ENCODE measurements around the gene IPO11. TPM values are rescaled to one million over a fixed set of nuclear protein-coding genes. Genes with fewer than 3 reads are reported as not detected.
A peak's percentile ranks its signal among the peaks of the same experiment; 100 is the strongest.

IPO11 gene
- total RNA-seq (2014; rRNA removed; shearing (Covaris generic)) = 30.3 and 30.7 TPM in 2 replicates

DNA sequence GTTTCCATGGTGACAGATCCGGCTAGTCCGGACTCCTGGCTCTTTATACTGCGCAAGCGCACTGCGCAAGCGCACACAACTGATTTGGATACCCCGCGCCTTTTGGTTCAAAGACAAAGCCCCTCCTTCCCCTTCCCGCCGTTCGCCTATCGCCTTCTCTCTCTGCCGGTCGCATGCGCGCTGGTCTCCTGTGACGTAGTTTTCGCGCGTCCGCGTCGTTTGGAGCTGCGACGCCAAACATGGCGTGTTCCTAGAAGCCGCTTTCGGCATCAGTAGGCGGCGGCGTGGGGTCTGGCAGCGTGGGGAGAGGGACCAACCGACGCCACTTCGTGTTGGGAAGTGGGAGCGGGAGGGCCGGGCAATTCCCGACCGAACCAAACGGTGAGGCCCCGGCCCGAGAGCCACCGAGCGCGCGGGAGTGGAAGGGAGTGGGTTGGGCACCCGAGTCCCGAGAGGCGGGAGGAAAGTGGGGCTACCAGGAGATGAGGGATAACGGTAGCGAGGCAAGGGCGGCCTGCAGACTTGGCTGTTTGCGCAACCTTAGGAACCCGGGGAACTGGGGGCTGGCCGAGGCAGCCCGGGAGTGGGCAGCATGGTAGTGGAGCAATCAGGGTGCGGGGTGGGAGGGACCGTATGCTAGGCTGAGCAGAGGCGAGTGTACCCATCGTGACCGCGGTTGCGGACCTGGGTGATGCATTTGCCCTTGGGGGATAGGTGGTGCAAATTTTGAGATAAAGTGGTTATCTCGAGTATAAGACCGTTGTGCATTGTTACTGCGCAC lies at the start of gene IPO11:
TSS of gene IPO11 (plus strand) at position 215 of the 781 bp plus-strand sequence. CDS start 24,517 bp downstream, outside the sequence.
- peak; percentile 99 for DNase-seq (ENCODE audit: low read depth)

DNA sequence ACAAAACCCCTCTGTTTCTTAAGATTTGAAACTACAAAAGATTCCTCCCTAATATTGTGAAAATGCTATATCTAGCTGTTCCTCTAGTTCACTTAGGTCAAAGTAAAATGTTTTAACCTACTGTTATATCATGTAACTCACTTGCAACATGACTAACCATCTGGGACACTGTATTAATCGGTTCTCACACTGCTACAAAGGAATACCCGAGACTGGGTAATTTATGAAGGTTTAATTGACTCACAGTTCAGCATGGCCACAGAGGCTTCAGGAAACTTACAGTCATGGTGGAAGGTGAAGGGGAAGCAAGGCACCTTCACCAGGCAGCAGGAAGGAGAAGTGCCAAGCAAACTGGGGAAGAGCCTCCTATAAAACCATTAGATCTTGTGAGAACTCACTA lies 43.5 kb upstream of the IPO11 start:
- DNase-seq (ENCODE audit: low read depth) = no peak

DNA sequence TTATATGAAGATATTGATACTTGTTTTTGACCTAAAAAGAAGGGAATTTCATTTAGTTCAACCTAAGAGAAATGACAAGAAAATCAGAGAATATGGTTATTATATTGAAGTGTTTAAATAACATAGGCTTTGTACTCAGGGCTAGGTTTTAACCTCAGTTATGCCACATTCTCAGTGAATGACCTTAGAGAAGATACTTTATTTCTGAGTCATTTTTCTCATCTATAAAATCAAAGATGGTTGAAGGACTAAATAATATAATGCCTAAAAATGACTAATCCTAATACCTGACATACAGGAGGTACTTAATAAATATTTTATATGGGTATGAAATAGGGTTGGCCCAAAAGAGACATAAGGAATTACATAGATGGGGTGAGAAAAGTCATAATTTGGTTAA lies 41.2 kb upstream of the IPO11 start:
- no peak for DNase-seq (ENCODE audit: low read depth)

DNA sequence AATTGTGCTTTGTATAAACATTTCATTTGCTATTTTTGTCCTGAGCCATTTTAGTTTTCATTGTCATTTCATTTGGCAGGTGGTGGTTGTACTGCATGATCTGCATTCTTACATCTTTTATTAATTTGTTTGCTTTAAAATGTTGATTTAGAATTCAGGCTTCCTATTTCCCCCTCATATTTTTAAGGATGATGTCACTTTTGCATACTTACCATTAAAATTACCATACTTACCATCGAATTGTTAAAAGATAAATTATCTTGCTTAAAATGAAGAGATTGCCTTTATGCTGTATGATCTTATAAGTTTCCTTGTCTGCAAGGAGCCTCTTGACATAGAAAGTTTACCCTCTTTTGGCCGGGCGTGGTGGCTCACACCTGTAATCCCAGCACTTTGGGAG lies 40.0 kb upstream of the IPO11 start:
- DNase-seq (ENCODE audit: low read depth) = no peak

DNA sequence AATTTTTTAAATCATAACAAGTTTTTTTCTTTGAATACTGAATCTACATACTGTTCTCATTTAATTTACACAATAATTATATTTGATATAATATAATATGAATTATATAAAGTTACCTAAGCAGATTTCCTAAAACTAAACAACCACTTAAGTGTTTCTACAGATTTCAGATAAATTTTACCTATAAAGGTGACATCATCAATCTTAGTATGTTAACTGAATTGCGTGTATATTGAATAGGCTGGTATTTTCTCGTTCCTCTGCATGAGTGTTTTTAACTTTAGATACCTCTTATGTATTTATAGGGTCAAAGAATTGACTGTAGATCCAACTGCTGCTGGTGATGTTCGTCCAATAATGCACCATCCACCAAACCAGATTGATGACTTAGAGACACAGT lies 39.2 kb upstream of the IPO11 start:
- no peak for DNase-seq (ENCODE audit: low read depth)

DNA sequence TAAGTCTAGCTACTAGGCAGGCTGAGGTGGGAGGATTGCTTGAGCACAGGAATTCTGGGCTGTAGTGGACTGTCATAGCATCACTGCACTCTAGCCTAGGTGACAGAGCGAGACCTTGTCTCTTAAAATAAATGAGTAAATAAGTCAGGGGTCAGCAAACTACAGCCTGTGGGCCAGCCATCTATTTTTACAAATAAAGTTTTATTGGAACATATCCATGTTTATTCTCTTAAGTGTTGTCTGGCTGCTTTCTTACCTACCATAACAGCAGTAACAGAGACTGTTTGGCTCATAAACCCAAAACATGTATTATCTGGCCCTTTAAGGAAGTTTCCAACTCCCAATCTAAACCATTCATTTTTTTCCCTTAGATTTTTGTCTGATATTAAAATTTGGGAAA lies 38.5 kb upstream of the IPO11 start:
- no peak for DNase-seq (ENCODE audit: low read depth)

DNA sequence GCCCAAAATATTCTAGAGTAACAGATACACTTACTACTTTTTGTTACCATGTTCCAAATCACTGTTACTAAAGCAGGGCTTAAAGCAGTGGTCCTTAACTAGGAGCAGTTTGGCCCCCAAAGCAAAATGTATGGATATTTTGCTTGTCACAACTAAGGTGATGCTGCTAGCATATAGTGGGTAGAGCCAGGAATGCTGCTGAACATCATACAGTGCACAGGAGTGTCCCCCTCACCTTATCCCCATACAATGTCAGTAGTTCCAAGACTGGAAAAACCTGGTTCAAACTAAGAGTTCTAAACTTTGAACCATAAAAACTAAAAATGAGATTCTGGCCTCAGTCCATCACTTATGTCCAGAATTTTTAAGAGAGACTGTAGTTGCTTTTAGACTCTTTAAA lies 36.9 kb upstream of the IPO11 start:
- no peak for DNase-seq (ENCODE audit: low read depth)

DNA sequence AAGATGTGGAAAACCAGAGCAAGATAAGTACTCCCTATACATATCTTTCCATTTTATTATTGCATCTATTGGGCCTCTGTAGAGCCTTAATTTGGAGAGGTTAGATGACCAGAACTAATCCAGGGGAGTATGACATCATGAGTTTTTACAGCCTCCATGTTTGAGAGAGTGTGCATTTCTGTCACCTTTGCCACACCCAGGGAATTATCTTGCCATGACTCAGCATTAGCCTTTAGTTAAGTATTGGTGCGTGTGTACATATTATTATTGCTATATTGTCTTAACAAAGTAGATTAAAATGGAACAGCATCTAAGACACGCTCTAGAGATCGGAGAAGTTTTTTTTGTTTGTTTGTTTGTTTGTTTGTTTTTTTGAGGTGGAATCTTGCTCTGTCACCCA lies 36.5 kb upstream of the IPO11 start:
- peak; percentile 12 for DNase-seq (ENCODE audit: low read depth)

DNA sequence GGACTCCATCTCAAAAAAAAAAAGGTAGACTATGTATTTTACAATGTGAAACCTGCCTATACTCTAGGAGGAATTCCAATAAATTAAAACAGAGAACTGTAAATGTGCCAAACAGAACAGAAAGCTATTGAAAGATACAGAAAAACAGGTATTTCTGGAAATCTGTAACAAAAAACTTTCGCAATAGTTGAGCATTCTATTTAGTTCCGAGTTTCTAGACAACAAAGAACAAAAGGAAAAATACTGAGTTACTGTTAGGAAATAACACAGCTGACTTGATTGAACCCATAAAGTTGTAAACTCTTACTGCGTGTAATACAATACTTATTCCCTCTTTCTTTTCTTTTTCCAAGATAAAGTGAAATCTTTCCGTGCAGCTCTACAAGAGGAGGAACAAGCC lies 27.4 kb upstream of the IPO11 start:
- DNase-seq (ENCODE audit: low read depth) = no peak

DNA sequence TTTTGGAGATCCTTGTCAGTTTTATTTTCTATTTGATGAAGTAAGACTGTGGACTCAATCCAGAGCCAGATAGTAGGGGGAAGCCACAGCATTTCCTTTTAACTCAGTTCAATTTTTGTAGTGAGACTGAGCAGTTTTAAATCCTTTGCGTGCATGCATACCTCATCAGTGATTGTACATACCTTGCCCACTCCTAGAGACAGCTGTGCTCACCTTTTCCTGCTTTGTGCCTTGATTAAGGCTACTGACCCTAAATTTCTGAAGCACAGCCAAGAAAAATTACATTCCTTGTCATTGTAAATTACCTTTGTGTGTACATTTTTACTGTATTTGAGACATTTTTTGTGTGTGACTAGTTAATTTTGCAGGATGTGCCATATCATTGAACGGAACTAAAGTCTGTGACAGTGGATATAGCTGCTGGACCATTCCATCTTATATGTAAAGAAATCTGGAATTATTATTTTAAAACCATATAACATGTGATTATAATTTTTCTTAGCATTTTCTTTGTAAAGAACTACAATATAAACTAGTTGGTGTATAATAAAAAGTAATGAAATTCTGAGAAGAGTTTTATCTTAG lies 26.7 kb upstream of the IPO11 start:
- no peak for DNase-seq (ENCODE audit: low read depth)

DNA sequence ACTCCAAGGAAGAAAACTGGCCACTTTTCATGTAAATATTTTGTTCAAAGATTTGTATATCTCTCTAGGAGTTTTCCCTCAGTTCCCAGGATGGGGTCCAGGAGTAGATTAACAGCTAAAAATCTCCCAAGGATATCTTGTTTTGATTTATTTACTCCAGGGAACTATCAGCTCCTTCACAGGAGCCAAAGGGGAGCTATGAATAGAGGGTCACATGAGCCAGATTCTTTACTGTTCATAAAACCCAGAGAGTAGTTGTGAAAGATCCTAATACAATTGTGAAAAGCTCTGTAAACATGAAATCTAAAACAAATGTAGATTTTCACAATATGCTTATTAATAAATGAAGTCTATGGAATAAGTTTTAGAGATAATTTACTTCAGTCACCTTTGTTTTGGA lies 25.7 kb upstream of the IPO11 start:
- no peak for DNase-seq (ENCODE audit: low read depth)

DNA sequence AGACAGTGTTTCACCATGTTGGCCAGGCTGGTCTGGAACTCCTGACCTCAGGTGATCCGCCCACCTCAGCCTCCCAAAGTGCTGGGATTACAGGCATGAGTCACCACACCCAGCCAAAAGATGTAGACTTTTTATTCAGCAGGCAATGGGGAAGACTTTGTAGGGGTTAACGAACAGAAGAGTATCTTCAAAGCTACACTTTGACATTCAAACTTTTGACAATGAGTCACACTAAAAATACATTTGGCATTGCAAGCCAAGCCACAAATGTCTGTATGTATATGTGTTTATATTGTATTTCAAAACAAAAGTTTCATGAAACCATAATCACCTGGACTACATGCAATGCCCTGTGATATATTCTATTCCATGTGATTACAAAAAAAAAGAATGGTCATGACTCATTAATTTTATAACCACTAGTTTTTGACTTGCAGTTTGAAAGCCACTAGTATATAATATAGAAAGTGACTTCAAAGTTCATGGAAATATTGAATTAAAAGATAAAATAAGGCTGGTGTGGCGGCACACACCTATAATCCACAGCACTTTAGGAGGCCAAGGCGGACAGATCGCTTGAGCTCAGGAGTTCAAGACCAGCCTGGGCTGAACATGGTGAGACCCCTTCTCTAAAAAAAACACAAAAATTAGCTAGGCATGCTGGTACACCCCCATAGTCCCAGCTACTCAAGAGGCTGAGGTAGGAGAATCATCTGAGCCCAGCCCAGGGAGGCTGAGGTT lies 17.2 kb upstream of the IPO11 start:
- peak; percentile 23 for DNase-seq (ENCODE audit: low read depth)

DNA sequence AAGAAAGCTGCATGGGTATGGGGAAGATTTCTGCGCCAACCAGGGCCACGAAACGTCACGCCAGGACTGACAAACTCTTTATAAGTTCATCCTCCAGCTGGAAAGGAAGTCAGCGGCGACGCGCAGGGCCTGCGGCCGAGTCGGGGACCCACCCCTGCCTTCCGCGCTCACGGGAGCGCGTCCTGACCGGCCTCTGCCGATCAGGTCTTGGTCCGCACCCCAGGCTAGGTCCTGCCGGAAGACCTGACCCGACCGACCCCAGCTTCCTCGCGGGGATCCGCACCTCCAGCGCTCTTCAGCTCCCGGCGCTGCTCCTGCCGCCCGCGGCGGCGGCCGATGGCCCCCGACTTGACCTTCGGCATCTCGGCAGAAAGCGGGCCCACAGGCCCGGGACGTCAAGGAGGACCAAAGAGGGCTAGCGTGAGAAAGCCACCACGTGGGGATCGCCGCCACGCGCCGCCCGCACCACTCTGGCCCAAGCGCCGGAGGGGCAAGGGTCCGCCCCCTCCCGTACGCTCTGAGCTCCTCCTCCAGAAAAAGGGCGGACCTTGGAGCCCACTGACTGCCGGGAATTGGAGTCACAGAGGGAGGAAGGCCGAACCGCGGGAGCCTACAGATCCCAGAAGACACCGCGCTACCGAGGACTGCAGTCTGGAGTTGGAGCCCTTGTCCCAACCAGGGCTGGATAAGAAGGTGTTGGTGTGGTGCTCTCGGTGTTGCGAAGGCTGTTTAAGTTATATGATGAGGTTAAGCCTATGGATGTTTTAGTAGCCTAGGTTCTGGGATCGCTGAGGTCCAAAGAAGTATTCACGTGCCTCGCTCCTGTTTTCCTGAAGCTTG lies 8.9 kb upstream of the IPO11 start, which contains the start of gene DIMT1:
TSS of gene DIMT1 (minus strand) at position 495 of the 840 bp plus-strand sequence. CDS start at position 362, 133 bp downstream.
- DNase-seq (ENCODE audit: low read depth) = peak; percentile 98

DNA sequence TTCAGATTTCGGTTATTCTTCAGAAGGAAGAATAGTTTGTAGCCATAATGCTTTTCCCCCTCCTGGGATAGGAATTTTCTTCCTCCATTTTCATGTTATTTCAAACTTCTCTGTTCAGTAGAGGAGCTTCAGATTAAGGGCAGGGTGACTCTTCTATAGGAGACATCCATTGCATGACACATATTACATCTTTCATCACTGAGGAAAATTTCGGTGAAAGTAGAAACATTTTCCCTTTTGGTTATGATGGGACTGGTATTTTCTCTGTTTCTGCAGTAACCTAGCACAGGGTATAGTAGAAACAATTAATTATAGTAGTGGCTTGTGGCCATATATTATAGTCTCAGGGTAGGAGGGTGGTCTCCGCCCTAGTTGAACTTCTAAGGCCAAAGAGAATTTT lies 1.1 kb downstream of the IPO11 start:
- DNase-seq (ENCODE audit: low read depth) = no peak

DNA sequence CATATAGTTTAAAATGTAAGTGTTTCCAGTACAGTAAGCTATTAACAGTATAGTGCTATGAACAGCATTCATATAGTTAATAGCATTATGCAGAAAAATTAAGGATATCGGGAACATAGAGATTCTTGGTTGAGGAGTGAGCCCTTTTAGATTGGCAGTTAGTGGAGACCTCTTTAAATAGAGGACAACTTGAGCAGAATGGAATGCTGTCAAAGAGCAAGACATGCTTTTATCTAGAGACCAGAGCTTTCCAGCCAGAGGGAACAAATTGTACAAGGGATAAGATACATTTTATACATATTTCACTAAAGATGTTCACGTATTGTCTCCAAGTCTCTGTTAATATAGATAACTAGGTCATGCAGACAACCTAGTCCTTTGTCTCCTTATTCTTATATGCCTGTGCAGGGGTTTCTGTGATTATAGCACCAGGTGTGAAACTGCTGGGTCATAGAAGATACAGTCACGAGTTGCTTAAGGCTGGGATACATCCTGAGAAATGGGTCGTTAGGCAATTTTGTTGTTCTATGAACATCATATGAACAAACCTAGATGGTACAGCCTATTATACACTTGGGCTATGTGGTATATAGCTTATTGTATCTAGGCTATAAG lies 6.0 kb downstream of the IPO11 start:
- DNase-seq (ENCODE audit: low read depth) = no peak

DNA sequence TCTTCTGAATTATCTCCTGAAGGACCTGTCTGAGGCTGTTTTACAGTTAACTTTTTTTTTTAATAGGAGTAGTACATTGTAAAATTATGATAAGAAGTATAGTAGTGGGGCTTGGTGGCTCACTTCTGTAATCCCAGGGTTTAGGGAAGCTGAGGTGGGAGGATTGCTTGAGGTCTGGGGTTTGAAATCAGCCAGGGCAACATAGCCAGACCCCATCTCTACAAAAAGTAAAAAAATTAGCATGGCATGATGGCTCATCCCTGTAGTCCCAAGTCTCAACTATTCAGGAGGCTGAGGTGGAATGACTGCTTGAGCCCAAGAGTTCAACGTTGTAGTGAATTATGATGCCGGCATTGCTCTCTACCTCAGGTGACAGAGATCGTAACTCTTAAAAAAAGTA lies 7.0 kb downstream of the IPO11 start:
- DNase-seq (ENCODE audit: low read depth) = no peak

DNA sequence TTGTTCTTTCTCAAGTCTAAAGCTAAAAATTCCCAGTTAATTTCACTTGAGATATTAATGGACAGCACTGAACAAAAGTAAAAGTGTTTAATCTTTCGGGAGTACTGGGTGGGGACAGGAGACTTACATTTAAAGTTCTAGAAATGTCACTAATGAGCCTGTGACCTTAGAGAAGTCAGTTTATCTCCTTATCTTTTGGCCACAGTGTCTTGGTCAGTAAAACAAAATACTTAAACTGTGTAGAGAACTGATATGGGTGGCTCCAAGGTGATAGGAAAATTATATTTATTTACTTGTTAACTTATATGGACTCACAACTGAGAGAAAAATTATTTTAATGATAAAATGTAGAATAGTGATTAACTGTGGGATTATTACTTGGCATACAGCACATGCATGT lies 8.9 kb downstream of the IPO11 start:
- DNase-seq (ENCODE audit: low read depth) = no peak

DNA sequence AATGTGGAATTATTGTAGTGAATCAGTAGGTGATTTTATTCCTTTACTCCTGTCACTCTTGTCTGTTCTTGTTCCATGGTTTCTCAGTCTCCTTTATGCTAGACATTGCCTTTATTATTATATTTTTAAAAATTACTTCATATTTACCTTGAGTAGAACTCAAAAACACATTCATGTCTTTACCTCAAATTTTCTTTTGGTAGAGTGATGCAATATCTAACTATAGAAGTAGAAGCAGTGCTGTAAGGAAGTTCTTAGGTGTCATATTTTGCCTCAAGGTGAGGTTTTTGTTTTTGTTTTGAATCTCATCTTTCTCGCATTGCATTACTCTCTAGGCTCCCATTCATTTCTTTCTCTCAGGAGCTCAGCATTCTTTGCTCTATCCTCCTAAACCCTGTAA lies 12.2 kb downstream of the IPO11 start:
- DNase-seq (ENCODE audit: low read depth) = no peak

DNA sequence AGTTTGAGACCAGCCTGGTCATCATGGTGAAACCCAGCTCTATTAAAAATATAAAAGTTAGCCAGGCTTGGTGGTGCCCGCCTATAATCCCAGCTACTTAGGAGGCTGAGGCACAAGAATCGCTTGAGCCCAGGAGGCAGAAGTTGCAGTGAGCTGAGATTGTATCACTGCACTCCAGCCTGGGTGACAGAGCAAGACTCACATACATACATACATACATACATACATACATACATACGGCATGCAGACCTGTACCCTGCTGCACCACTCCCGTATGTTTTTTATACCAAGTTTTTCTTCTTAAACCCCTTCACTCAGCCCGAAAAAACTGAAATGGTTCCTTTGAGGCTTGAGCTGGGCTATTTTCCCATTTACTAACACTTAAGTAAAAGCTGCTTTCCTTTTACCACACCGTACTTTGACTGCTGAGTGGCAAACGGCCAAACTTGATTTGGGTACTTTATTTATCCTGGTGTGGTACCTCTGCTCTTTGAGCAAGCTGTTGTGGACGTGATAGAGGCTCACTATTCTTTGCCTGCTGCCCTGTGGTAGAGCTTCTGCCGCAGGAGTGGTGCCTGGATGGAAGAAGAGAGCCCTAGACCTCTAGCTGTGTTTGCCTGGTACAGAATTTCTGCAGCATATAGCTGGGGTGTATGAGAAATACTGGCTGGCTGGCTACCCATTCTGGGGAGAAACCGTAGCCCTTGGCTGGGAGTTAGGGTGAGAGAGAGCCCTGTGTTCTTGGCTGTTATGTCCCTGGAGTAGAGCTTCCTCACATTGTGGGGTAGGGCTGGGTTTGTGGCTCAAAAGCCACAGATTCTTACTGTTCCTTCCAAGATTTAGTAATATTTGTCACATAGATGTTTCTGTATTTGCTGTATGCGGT lies 19.4 kb downstream of the IPO11 start:
- no peak for DNase-seq (ENCODE audit: low read depth)

DNA sequence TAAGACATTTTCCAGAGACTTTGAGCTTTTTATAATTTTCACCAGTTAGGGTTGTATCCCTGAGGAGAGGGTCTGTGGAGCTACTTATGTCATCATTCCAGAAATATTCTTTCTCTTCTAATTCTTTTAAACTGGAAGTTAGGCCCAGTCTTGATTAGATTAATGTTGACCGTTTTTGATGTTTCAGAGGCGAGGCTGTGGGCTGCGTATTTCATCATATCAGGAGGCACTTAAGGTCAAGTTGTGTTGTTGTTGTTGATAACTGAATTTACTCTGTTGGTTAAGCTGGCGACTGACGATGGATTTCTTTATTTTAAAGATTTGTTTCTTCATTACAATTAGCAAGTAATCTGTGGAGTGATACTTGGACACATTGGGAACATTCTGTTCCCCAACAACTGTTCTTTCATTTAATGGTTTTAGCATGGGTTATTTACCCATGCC lies 20.1 kb downstream of the IPO11 start:
- no peak for DNase-seq (ENCODE audit: low read depth)

Measured in Daoy (cell line).